Kasumi-1 (cell line): Measurements from ENCODE around the gene AGR3.
"Not testable (repeated sequence)": the region's sequence is repeated elsewhere in the genome, so short reads cannot be mapped to it uniquely, and the experiment has no call there.

Experiments used
- DNase-seq, 2 experiments: peaks; one replicate each; lab custom pipeline; 2025; lab: John Stamatoyannopoulos, UW

AGR3 gene

GRCh38 chr7:16891874-16892643 lies 10.3 kb upstream of the AGR3 start:
- DNase-seq = no peak

- peak; percentile 15 to 25 for DNase-seq
Measured at GRCh38 chr7:16891338-16891737, 9.6 kb upstream of the AGR3 start.

DNA sequence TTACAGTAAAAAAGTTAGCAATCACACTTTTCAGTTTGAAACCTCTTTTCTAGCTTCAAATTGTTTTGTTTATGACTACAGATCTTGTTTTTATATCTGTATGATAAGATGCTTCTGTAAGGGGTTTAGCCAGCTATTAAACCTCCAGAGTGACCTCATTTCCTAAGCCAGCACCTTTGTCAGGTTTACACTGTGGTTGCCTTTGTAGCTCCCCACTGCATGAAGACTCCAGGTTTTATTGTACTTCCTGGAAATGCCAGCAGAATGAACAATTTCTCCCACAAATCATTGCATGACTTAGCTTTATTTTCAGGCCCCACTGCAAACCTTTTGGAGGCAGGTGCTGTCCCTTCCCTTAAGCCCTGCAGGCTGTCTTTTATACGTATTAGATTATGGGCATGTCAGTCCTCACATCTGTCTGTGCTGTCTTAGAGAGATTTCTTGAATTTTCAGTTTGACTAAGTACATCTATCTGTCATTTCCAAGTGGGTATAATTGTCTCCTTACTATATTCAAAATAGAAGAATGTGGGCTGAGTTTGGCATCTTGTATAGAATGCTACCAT lies 8.2 kb upstream of the AGR3 start:
- no peak for DNase-seq

DNA sequence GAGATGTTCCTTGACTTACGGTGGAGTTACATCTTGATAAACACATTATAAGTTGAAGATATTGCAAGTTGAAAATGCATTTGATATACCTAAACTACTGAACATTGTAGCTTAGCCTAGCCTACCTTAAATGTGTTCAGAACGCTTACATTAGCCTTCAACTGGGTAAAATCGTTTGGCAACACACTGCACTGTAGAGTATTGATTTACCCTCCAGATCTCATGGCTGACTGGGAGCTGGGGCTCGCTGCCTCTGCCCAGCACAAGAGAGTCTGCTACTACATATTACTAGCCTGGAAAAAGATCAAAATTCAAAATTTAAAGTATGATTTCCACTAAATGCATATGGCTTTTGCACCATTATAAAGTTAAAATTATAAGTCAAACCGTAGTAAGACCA lies 7.5 kb upstream of the AGR3 start:
- no peak for DNase-seq

DNA sequence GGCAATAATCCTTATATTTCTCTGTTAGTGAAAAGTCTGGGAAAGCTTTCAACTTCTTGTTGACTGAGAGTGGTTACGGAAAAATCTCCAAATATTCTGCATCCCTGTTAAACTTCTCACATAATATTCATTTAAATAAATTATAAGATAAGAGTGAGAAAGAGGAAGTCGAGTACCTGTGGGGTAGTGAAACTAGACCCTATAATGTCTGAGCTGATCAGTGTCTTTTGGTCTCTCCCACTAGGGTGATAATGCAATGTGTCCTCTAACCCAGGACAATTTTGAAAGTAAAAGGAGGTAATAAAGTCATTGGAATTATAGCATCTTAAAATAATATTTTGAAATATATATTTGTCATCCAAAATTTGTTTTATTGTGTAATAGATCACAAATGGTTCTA lies 2.1 kb upstream of the AGR3 start:
- no peak for DNase-seq

GRCh38 chr7:16880554-16880953 lies 1.2 kb downstream of the AGR3 start:
- no peak for DNase-seq

GRCh38 chr7:16879181-16879580 lies 2.6 kb downstream of the AGR3 start:
- DNase-seq = no peak

GRCh38 chr7:16875861-16876260 lies 5.9 kb downstream of the AGR3 start:
- no peak for DNase-seq

- DNase-seq = no peak
Measured at GRCh38 chr7:16874066-16874465, 7.7 kb downstream of the AGR3 start.

GRCh38 chr7:16867328-16867727 lies 14.5 kb downstream of the AGR3 start:
- DNase-seq = no peak

DNA sequence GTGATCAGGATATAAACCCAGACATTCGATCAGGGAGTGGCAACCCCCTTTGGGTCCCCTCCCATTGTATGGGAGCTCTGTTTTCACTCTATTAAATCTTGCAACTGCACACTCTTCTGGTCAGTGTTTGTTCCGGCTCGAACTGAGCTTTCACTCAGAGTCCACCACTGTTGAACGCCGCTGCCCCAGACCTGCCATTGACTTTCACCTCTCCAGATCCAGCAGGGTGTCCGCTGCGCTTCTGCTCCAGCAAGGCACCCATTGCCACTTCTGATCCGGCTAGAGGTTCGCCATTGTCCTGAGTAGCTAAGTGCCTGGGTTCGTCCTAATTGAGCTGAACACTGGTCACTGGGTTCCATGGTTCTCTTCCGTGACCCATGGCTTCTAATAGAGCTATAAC lies 28.6 kb downstream of the AGR3 start:
- not testable (repeated sequence) for DNase-seq

DNA sequence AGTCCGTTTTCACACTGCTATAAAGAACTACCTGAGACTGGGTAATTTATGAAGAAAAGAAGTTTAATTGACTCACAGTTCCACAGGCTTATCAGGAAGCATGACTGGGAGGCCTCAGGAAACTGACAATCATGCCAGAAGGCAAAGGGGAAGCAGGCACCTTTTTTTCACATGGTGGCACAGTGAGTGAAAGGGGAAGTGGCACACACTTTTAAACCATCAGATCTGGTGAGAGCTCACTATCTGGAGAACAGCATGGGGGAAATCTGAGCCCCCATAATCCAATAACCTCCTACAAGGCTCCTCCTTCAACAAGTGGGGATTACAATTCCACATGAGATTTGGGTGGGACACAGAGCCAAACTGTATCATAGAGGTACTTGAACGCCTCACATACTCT lies 30.0 kb downstream of the AGR3 start:
- peak; percentile 31 to 47 for DNase-seq

DNA sequence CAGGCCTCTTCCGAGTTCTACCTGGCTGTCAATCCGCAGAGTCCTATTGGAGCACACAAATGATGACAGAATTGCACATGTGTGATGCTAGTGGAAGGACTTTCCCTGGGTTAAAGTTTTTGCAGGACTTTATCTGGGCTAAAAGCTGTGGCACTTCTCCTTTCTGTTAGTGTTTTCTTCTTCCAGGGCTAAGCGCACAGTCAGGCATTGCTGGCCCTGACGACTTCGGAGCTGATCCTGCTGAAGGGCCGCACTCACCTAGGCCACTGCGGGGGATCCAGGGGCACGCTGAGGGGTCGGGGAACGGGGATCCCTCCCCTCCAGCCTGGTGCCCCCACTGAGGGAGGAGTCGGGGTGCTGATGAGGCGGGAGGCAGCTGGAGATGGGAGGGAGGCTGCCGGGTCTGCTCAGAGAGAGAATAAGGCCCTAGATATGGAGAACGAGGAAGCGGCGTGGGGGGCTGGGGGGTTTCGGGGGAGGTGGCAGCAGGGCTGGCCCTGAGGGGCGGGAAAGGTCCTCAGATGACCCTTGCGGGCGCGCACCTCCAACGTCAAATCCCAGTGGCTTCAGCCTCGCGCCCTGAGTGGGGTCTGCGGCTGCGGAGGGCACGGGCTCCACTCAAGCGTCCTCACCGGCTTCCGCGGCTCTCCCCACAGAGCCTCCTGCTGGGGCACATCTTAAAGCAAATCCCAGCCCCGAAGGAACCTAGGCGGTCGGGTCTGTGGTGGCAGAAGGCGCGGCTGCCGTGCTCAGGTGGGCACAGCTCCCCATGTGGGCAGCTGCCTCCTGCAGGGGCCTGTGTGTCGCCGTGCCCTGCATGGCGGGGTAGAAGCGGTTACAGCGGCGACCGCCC lies 30.9 kb downstream of the AGR3 start:
- DNase-seq = no peak

- DNase-seq = no peak
Measured at GRCh38 chr7:16849296-16850148, 32.3 kb downstream of the AGR3 start.

- no peak for DNase-seq
Measured at GRCh38 chr7:16847381-16847860, 34.4 kb downstream of the AGR3 start.

GRCh38 chr7:16846601-16847165 lies 35.1 kb downstream of the AGR3 start:
- DNase-seq = no peak

DNA sequence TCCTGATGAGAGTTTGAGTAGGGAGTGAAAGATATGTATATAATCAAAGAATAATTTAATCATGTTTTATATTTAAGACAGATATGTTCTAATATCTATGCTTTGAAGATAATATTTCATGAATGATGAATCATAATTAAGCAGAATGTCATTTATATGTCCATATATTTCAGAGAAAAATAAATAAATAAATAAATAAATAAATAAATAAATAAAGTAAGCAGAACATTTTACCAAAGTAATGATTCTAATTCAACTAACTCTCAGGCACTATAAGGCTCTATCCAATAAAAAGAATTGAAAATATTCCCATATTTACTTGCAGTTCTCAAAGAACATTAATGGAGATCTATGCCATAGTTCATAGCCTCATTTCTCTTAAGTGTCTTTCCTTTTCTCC lies 36.0 kb downstream of the AGR3 start:
- no peak for DNase-seq

DNA sequence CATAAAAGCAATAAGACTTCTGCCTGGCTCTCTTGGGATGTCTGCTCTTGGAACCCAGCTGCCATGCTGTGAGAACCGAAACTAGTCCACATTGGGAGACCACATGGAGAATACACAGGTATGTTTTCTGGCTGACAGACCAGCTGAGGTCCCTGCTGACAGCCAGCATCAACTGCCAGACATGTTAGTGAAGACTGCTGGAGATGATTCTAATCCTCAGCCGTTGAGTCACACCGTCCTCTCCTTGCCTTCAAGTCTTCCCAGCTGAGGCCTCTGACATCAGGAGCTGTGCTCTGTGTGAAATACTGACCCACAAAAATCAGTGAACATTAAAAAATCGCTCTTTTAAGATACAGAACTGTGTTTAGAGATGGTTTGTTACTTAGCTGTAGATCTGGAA lies 40.1 kb downstream of the AGR3 start:
- no peak for DNase-seq

GRCh38 chr7:16840094-16840493 lies 41.7 kb downstream of the AGR3 start:
- no peak for DNase-seq

GRCh38 chr7:16839646-16840045 lies 42.1 kb downstream of the AGR3 start:
- no peak for DNase-seq

- no peak for DNase-seq
Measured at GRCh38 chr7:16838891-16839290, 42.9 kb downstream of the AGR3 start.

- DNase-seq = no peak
Measured at GRCh38 chr7:16838386-16838785, 43.4 kb downstream of the AGR3 start.
